Osteocyte (in vitro differentiated cells): ENCODE data around the gene CLPTM1. TPM values are rescaled to one million over a fixed set of nuclear protein-coding genes. Genes with fewer than 3 reads are reported as not detected.

Source experiments
- DNase-seq: peaks from one replicate; pipeline ENCODE4 v3.0.0; 2021; ENCODE audit warnings: mixed read lengths; ENCODE audit not compliant: unreplicated experiment; ENCODE audit errors: extremely low spot score
- H3K27ac Mint-ChIP-seq: one replicate; pipeline ENCODE4 v1.8.0; 2021; ENCODE audit warnings: mild to moderate bottlenecking, mixed read lengths; ENCODE audit not compliant: unreplicated experiment
- H3K27me3 Mint-ChIP-seq: one replicate; pipeline ENCODE4 v1.8.0; 2021; ENCODE audit warnings: mixed read lengths; ENCODE audit not compliant: unreplicated experiment
- H3K36me3 Mint-ChIP-seq: one replicate; pipeline ENCODE4 v1.8.0; 2021; ENCODE audit warnings: mixed read lengths; ENCODE audit not compliant: unreplicated experiment
- H3K4me1 Mint-ChIP-seq: one replicate; pipeline ENCODE4 v1.8.0; 2021; ENCODE audit warnings: mixed read lengths; ENCODE audit not compliant: unreplicated experiment
- H3K4me3 Mint-ChIP-seq: one replicate; pipeline ENCODE4 v1.8.0; 2021; ENCODE audit warnings: mild to moderate bottlenecking, moderate library complexity, mixed read lengths; ENCODE audit not compliant: unreplicated experiment
- H3K9me3 Mint-ChIP-seq: one replicate; pipeline ENCODE4 v1.8.0; 2021; ENCODE audit warnings: mixed read lengths; ENCODE audit not compliant: unreplicated experiment
- CTCF ChIP-seq: fragments of 200-600 bp; sonication (generic); IDR thresholded peaks from 2 replicates; pipeline ENCODE4 v1.5.0; 2021; ENCODE audit warnings: antibody characterized with exemption, mild to moderate bottlenecking, moderate library complexity
- total RNA-seq: library from RNA; stranded (reverse); gene quantifications from 2 replicates; pipeline ENCODE4 v1.2.1, GENCODE V29; 2021

CLPTM1 gene
- total RNA-seq, 1 donor from 2014 or later: 124 TPM

- Mint-ChIP-seq H3K4me3 (peak within 1 kb of the TSS; percentile 95), H3K9me3 (no peaks in the 10 kb centered on the region), H3K36me3 (no peaks in the 10 kb centered on the region), H3K27ac (peak within 1 kb of the TSS; percentile 99), H3K27me3 (no peaks in the 10 kb centered on the region), H3K4me1 (peaks cover 6% of the 10 kb centered on the region)
- no peak for TF ChIP-seq CTCF
- DNase-seq: peak; percentile 99
Measured at GRCh38 chr19:45001087-45001739, 46.0 kb downstream of the CLPTM1 start, which contains the start of gene RELB. Gene RELB (plus strand): TSS chr19:45001464. CDS start chr19:45001580, 116 bp downstream.

- no peak for TF ChIP-seq CTCF
- Mint-ChIP-seq H3K9me3 (no peaks in the 10 kb centered on the region), H3K36me3 (peaks cover 4% of the 10 kb centered on the region), H3K4me1 (peaks cover 6% of the 10 kb centered on the region), H3K4me3 (no peak overlapping the region), H3K27ac (no peak overlapping the region), H3K27me3 (no peaks in the 10 kb centered on the region)
- DNase-seq: no peak
Measured at GRCh38 chr19:45003485-45003884, 48.3 kb downstream of the CLPTM1 start.

GRCh38 chr19:45005787-45006186 is 50.6 kb downstream of the CLPTM1 start:
- H3K4me3 Mint-ChIP-seq: no peak overlapping the region
- H3K36me3 Mint-ChIP-seq: peaks cover 4% of the 10 kb centered on the region
- peaks cover 6% of the 10 kb centered on the region for H3K4me1 Mint-ChIP-seq
- H3K27ac Mint-ChIP-seq: no peak overlapping the region
- H3K9me3 Mint-ChIP-seq: no peaks in the 10 kb centered on the region
- no peak for TF ChIP-seq CTCF
- no peaks in the 10 kb centered on the region for H3K27me3 Mint-ChIP-seq
- DNase-seq: no peak

- no peak for DNase-seq
- Mint-ChIP-seq H3K27ac (no peak overlapping the region), H3K27me3 (no peaks in the 10 kb centered on the region), H3K9me3 (no peaks in the 10 kb centered on the region), H3K4me3 (no peak overlapping the region), H3K36me3 (peaks cover 8% of the 10 kb centered on the region), H3K4me1 (no peaks in the 10 kb centered on the region)
- TF ChIP-seq CTCF: no peak
Measured at GRCh38 chr19:45008552-45008951, 53.4 kb downstream of the CLPTM1 start.

- Mint-ChIP-seq H3K4me3 (no peak overlapping the region), H3K9me3 (no peaks in the 10 kb centered on the region), H3K4me1 (no peaks in the 10 kb centered on the region), H3K36me3 (peaks cover 12% of the 10 kb centered on the region), H3K27me3 (no peaks in the 10 kb centered on the region), H3K27ac (no peak overlapping the region)
- TF ChIP-seq CTCF: no peak
- no peak for DNase-seq
Measured at GRCh38 chr19:45009625-45010255, 54.6 kb downstream of the CLPTM1 start.
